ENCODE measurements around the gene ZNF774. TPM values are rescaled to one million over a fixed set of nuclear protein-coding genes. Genes with fewer than 3 reads are reported as not detected.
A peak's percentile ranks its signal among the peaks of the same experiment; 100 is the strongest.

ZNF774 gene
- total RNA-seq, 1 donor from 2014 or later = 8.3 TPM

- Histone ChIP-seq H3K9me3 (no peaks in the 10 kb centered on the region), H3K27ac (no peak overlapping the region), H3K4me3 (no peak overlapping the region), H3K36me3 (no peaks in the 10 kb centered on the region), H3K27me3 (no peaks in the 10 kb centered on the region), H3K4me1 (peaks cover 8% of the 10 kb centered on the region)
- intact Hi-C loops (cut with DNase I) = no loop called here
- DNase-seq (ENCODE audit: extremely low spot score in 2 of 2) = no peak
- TF ChIP-seq CTCF (IDR thresholded peaks at IDR 0.05) (no peak), POLR2AphosphoS5 (IDR thresholded peaks at IDR 0.05; ENCODE audit: insufficient read depth in 1 of 2, low read depth in 1 of 2) (no peak), POLR2A (IDR thresholded peaks at IDR 0.05) (no peak)
Observed at GRCh38 chr15:90309020-90309419, 43.1 kb upstream of the ZNF774 start.

- Histone ChIP-seq H3K4me3 (no peak overlapping the region), H3K9me3 (no peaks in the 10 kb centered on the region), H3K27me3 (no peaks in the 10 kb centered on the region), H3K36me3 (no peaks in the 10 kb centered on the region), H3K4me1 (peaks cover 23% of the 10 kb centered on the region), H3K27ac (peak overlapping the region; percentile 74)
- DNase-seq (ENCODE audit: extremely low spot score in 2 of 2) = peak in 1 of 2 donors; percentile 97
- TF ChIP-seq CTCF (IDR thresholded peaks at IDR 0.05) (no peak), POLR2AphosphoS5 (IDR thresholded peaks at IDR 0.05; ENCODE audit: insufficient read depth in 1 of 2, low read depth in 1 of 2) (peak in 1 of 2 donors; percentile 87)
- intact Hi-C loops (cut with DNase I) = no loop called here
Observed at GRCh38 chr15:90315278-90315982, 36.7 kb upstream of the ZNF774 start.

- intact Hi-C loops (cut with DNase I) = no loop called here
- Histone ChIP-seq H3K4me3 (no peak overlapping the region), H3K4me1 (peaks cover 25% of the 10 kb centered on the region), H3K27ac (peak overlapping the region; percentile 74), H3K9me3 (no peaks in the 10 kb centered on the region), H3K36me3 (no peaks in the 10 kb centered on the region), H3K27me3 (no peaks in the 10 kb centered on the region)
- peak; percentile 84 to 88 for DNase-seq (ENCODE audit: extremely low spot score in 2 of 2)
- TF ChIP-seq POLR2AphosphoS5 (IDR thresholded peaks at IDR 0.05; ENCODE audit: insufficient read depth in 1 of 2, low read depth in 1 of 2) (peak in 1 of 2 donors; percentile 28), POLR2A (IDR thresholded peaks at IDR 0.05) (no peak)
Observed at GRCh38 chr15:90316139-90316538, 35.9 kb upstream of the ZNF774 start.

GRCh38 chr15:90318591-90318990 is 33.5 kb upstream of the ZNF774 start:
- peak; percentile 12 to 65 for DNase-seq (ENCODE audit: extremely low spot score in 2 of 2)
- Histone ChIP-seq H3K36me3 (no peaks in the 10 kb centered on the region), H3K4me3 (no peak overlapping the region), H3K27me3 (no peaks in the 10 kb centered on the region), H3K4me1 (peaks cover 33% of the 10 kb centered on the region), H3K9me3 (no peaks in the 10 kb centered on the region), H3K27ac (no peak overlapping the region)
- no peak for TF ChIP-seq POLR2AphosphoS5 (IDR thresholded peaks at IDR 0.05; ENCODE audit: insufficient read depth in 1 of 2, low read depth in 1 of 2)
- TF ChIP-seq POLR2A (IDR thresholded peaks at IDR 0.05) = no peak
- TF ChIP-seq CTCF (IDR thresholded peaks at IDR 0.05) = no peak
- intact Hi-C loops (cut with DNase I) = no loop called here

GRCh38 chr15:90320062-90320884 is 31.8 kb upstream of the ZNF774 start:
- H3K36me3 ChIP-seq = no peaks in the 10 kb centered on the region
- peak; percentile 88 to 95 for DNase-seq (ENCODE audit: extremely low spot score in 2 of 2)
- no peaks in the 10 kb centered on the region for H3K27me3 ChIP-seq
- H3K9me3 ChIP-seq = no peaks in the 10 kb centered on the region
- peak overlapping the region; percentile 67 for H3K27ac ChIP-seq
- peak; percentile 32 to 39 for TF ChIP-seq POLR2AphosphoS5 (IDR thresholded peaks at IDR 0.05; ENCODE audit: insufficient read depth in 1 of 2, low read depth in 1 of 2)
- TF ChIP-seq CTCF (IDR thresholded peaks at IDR 0.05) = peak; percentile 99
- no peak for TF ChIP-seq POLR2A (IDR thresholded peaks at IDR 0.05)
- intact Hi-C loops (cut with DNase I) = loop anchor here (5.0 kb wide), 1 partner anchor 162 kb away; no protein-coding TSS in a partner anchor
- peak overlapping the region; percentile 9 to 25 for H3K4me3 ChIP-seq
- H3K4me1 ChIP-seq = peaks cover 33% of the 10 kb centered on the region
